ENCODE measurements around the gene PHACTR2. TPM values are rescaled to one million over a fixed set of nuclear protein-coding genes. Genes with fewer than 3 reads are reported as not detected.

PHACTR2 gene
- total RNA-seq, 1 experiment from 2014 or later = 20.7 TPM

DNA sequence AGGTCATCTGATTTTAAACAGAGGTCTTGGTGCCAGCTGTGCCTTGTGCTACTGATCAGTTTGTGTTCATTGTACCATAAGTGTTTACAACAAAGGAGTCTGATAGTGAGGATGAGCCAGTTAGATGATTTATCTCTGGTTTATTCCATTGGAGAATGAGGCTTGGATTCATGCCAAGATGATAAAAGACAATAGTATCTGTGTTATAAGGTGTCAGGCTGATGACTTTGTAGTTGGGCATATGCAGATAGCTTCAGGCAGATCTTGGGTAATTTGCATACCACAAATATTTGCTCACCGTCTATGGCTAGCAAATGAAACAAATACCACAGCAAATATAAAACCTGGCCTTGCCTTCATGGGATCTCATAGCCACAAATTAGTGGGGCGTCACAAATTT lies 43.3 kb upstream of the PHACTR2 start:
- Mint-ChIP-seq H3K27ac (ENCODE audit: unreplicated experiment) (no peak overlapping the region), H3K9me3 (ENCODE audit: low read depth, unreplicated experiment) (no peaks in the 10 kb centered on the region), H3K4me3 (ENCODE audit: low read depth, unreplicated experiment) (no peak overlapping the region), H3K36me3 (ENCODE audit: insufficient read depth, unreplicated experiment) (no peaks in the 10 kb centered on the region), H3K4me1 (ENCODE audit: low read depth, unreplicated experiment) (no peaks in the 10 kb centered on the region), H3K27me3 (ENCODE audit: unreplicated experiment) (no peaks in the 10 kb centered on the region)
- CTCF ChIA-PET = no interaction called here
- TF ChIP-seq CTCF (IDR thresholded peaks at IDR 0.05; ENCODE audit: unreplicated experiment) = no peak
- DNase-seq = no peak
- intact Hi-C loops (cut with micrococcal nuclease; ENCODE audit: unreplicated experiment) = no loop called here
- BruUV-seq (replicated peaks) = no TSS peak

- H3K27me3 Mint-ChIP-seq (ENCODE audit: unreplicated experiment) = no peaks in the 10 kb centered on the region
- intact Hi-C loops (cut with micrococcal nuclease; ENCODE audit: unreplicated experiment) = no loop called here
- no peak for DNase-seq
- H3K4me3 Mint-ChIP-seq (ENCODE audit: low read depth, unreplicated experiment) = no peak overlapping the region
- no peak overlapping the region for H3K27ac Mint-ChIP-seq (ENCODE audit: unreplicated experiment)
- H3K4me1 Mint-ChIP-seq (ENCODE audit: low read depth, unreplicated experiment) = no peaks in the 10 kb centered on the region
- no peaks in the 10 kb centered on the region for H3K9me3 Mint-ChIP-seq (ENCODE audit: low read depth, unreplicated experiment)
- TF ChIP-seq CTCF (IDR thresholded peaks at IDR 0.05; ENCODE audit: unreplicated experiment) = no peak
- H3K36me3 Mint-ChIP-seq (ENCODE audit: insufficient read depth, unreplicated experiment) = no peaks in the 10 kb centered on the region
- CTCF ChIA-PET = no interaction called here
- BruUV-seq (replicated peaks) = no TSS peak
Observed at GRCh38 chr6:143637691-143638090, 40.1 kb upstream of the PHACTR2 start.

GRCh38 chr6:143642403-143642802 lies 35.4 kb upstream of the PHACTR2 start:
- no peak overlapping the region for H3K27ac Mint-ChIP-seq (ENCODE audit: unreplicated experiment)
- TF ChIP-seq CTCF (IDR thresholded peaks at IDR 0.05; ENCODE audit: unreplicated experiment) = no peak
- no peak for DNase-seq
- CTCF ChIA-PET = interaction anchor here (1.0 kb wide), 1 partner anchor 96 kb away, joined by 3 read pairs; no protein-coding TSS in a partner anchor
- H3K36me3 Mint-ChIP-seq (ENCODE audit: insufficient read depth, unreplicated experiment) = no peaks in the 10 kb centered on the region
- H3K27me3 Mint-ChIP-seq (ENCODE audit: unreplicated experiment) = no peaks in the 10 kb centered on the region
- no peaks in the 10 kb centered on the region for H3K9me3 Mint-ChIP-seq (ENCODE audit: low read depth, unreplicated experiment)
- intact Hi-C loops (cut with micrococcal nuclease; ENCODE audit: unreplicated experiment) = no loop called here
- no peaks in the 10 kb centered on the region for H3K4me1 Mint-ChIP-seq (ENCODE audit: low read depth, unreplicated experiment)
- no peak overlapping the region for H3K4me3 Mint-ChIP-seq (ENCODE audit: low read depth, unreplicated experiment)
- no TSS peak for BruUV-seq (replicated peaks)

DNA sequence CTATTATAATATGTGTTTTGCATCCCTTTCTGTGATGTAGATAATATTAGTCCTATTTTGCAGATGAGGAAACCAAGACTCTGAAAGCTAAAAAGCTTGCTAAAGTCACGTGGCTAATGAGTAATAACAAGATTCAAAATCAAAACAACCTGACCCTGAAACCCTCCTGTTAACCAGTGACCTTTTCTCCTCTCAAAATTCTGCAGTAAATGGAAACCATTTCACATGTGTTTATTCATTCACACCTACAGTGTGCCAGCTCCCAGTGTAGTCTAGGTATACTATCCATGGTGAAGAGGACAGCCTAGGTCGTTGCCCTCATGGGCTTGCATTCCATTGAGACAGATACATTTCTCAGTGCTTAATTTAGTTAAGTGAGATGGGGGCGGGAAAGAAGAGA lies 30.6 kb upstream of the PHACTR2 start:
- Mint-ChIP-seq H3K36me3 (ENCODE audit: insufficient read depth, unreplicated experiment) (peaks cover 6% of the 10 kb centered on the region), H3K4me3 (ENCODE audit: low read depth, unreplicated experiment) (no peak overlapping the region), H3K27ac (ENCODE audit: unreplicated experiment) (no peak overlapping the region), H3K4me1 (ENCODE audit: low read depth, unreplicated experiment) (no peaks in the 10 kb centered on the region), H3K27me3 (ENCODE audit: unreplicated experiment) (no peaks in the 10 kb centered on the region), H3K9me3 (ENCODE audit: low read depth, unreplicated experiment) (peaks cover 3% of the 10 kb centered on the region)
- CTCF ChIA-PET = no interaction called here
- intact Hi-C loops (cut with micrococcal nuclease; ENCODE audit: unreplicated experiment) = no loop called here
- BruUV-seq (replicated peaks) = no TSS peak
- no peak for DNase-seq
- TF ChIP-seq CTCF (IDR thresholded peaks at IDR 0.05; ENCODE audit: unreplicated experiment) = no peak

All from Calu3 (cell line).